GM21515 (cell line): ENCODE measurements around the gene PCDHGC3.

Experiments used
- ATAC-seq: cut with Tn5 transposase; IDR thresholded peaks from one replicate; pipeline ENCODE4 v1.9.1; 2021; ENCODE audit not compliant: unreplicated experiment

The PCDHGC3 gene

DNA sequence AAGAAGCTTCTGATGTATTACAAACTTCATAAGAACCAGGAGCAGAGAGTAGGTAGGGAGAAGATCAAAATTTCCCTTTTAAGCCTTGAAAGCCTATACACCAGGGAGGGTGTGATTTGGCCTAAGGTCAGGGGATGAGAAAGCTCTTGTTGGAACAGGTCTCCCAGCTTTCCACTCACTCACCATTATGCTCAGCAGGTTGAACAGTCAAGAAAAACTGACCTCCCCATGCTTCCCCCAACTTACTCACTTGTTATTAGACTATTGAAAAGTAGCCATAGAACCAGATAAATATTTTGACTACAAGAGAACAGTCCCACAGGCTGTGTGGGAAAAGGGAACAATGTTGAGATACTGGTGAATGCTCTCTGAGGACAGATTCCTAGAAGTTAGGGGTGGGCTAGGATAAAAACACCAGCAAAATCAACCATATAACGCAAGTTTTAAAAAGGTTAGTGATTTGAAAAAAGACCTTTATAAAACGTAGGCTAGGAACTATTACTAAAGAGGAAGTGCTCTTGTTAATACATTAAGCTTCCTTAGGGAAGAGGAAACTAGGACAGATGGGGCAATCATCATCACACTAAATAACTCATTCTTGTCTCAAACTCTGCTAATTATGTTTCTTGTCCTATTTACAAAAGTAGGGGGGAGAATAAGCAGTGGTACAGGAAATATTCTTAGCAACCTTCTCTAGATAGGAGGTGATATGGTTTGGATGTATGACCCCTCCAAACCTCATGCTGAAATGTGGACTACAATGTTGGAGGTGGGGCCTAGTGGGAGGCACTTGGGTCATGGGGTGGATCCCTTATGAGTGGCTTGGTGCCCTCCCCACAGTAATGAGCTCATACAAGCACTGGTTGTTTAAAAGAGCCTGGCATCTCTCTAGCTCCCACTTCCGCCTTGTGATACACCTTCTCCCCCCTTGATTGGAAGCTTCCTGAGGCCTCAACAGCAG lies 44.1 kb downstream of the PCDHGC3 start:
- ATAC-seq, result no peak

- ATAC-seq, result no peak
These were observed 45.5 kb downstream of the PCDHGC3 start for GRCh38 chr5:141521244-141521781.

GRCh38 chr5:141522301-141522700 lies 46.5 kb downstream of the PCDHGC3 start:
- no peak for ATAC-seq

GRCh38 chr5:141523991-141524390 lies 48.2 kb downstream of the PCDHGC3 start:
- no peak for ATAC-seq

DNA sequence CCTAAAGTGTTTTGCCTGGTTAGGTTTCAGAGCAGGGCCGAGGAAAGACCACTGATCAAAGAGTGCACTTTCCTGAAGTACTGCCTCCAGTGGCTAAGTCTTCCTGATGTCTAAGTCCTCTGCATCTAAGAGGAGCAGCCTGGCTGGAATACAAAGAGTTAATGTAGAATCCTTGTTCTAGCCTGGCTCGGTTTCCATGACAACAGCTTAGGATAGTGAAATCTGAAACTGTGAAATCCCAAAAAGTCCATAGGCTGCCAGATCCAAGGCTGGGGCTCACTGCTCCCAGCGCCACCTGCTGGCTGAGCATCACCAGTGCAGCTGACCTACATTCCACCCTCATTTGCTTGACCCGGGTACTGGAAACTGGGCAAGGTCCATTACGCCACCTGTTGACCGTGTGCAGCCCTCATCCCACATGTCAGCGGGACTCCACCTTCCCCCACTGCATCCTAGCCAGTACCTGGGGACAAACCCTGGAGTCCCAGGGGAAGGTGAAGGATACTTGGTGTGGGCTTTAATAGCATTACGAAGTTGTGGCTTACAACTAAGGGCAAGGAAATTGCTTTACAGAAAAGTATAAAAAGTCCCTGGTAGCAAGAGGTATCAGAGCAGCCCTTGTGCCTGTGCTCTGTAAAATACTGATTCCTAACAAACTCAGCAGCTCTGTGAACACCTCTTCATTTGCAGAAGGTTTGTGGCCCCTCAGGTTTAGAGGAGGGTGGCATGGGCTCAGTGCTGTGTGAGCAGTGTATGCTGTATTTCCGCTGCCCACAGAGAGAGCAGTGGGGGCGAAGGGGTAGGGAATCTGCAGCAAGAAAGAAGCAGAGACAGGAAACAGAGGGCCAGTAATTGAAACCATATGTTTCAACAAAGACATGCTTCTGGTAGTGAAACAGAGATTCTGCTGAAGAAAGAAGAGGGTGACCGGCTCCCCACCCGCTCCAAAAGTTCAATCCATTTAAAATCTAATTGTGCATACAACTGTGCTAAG lies 49.1 kb downstream of the PCDHGC3 start:
- peak; percentile 68 for ATAC-seq

GRCh38 chr5:141525653-141526052 lies 49.9 kb downstream of the PCDHGC3 start:
- no peak for ATAC-seq

DNA sequence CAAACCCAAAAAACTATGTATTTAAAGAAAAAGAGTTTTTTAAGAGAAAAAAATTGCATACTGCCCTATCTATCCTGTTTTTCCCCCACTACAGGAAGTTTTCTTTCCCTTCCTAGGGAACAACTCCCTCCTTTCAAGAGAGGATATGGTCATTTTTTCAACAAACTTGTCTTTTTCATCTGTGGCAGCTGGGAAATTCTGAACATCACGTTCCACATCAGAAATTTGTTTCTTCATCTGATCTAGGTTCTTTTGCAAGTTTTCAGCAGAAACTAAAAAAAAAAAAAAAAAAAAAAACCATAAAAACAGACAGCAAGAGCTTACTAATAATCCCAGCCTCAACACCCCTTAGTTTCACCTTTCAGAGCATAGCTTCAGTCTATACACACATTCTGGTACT lies 51.7 kb downstream of the PCDHGC3 start:
- no peak for ATAC-seq
